T-helper 2 cell treated with Interferon-gamma antibody and Interleukin-4, amounts not matched to agents 5 μg/mL and 100 μg/mL, for 36 hours (primary cell): ENCODE results near the gene TTC27.
"Not testable (repeated sequence)": the region's sequence is repeated elsewhere in the genome, so short reads cannot be mapped to it uniquely, and the experiment has no call there.

ENCODE experiments used
- DNase-seq: peaks from one replicate; pipeline ENCODE4 v3.0.0; 2021; ENCODE audit warnings: low spot score
- H3K27ac Mint-ChIP-seq: one replicate; pipeline ENCODE4 v1.8.0; 2021; ENCODE audit warnings: mild to moderate bottlenecking, mixed read lengths
- H3K27me3 Mint-ChIP-seq: one replicate; pipeline ENCODE4 v1.8.0; 2021; ENCODE audit warnings: low read depth, mixed read lengths
- H3K36me3 Mint-ChIP-seq: one replicate; pipeline ENCODE4 v1.8.0; 2021; ENCODE audit warnings: low read depth, mixed read lengths
- H3K4me1 Mint-ChIP-seq: one replicate; pipeline ENCODE4 v1.8.0; 2021; ENCODE audit warnings: low read depth, mixed read lengths
- H3K4me3 Mint-ChIP-seq: one replicate; pipeline ENCODE4 v1.8.0; 2022; ENCODE audit warnings: mild to moderate bottlenecking, moderate library complexity, mixed read lengths
- H3K9me3 Mint-ChIP-seq: one replicate; pipeline ENCODE4 v1.8.0; 2021; ENCODE audit warnings: mixed read lengths

TTC27 gene

DNA sequence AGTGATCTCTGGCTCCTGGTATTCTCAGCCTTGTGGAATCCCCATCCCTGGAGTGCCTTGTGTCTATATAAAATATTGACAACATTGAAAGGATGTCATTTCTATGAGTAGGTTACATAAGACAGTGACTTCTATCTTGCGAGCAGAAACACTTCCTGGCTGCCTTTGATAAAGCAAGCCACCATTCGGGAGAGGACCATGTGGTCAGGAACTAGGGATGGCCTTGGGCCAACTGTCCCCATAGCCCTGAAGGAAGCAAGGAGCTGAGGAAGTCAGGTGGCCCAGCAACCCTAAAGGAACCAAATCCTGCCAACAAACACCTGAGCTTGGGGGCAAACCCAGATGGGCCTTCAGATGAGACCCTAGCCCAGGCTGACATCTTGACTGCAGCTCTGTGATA lies 205.9 kb downstream of the TTC27 start:
- H3K27me3 Mint-ChIP-seq, result no peaks in the 10 kb centered on the region
- H3K9me3 Mint-ChIP-seq, result no peaks in the 10 kb centered on the region
- no peak overlapping the region for H3K27ac Mint-ChIP-seq
- no peaks in the 10 kb centered on the region for H3K36me3 Mint-ChIP-seq
- no peak for DNase-seq
- peaks cover 6% of the 10 kb centered on the region for H3K4me1 Mint-ChIP-seq
- no peak overlapping the region for H3K4me3 Mint-ChIP-seq

DNA sequence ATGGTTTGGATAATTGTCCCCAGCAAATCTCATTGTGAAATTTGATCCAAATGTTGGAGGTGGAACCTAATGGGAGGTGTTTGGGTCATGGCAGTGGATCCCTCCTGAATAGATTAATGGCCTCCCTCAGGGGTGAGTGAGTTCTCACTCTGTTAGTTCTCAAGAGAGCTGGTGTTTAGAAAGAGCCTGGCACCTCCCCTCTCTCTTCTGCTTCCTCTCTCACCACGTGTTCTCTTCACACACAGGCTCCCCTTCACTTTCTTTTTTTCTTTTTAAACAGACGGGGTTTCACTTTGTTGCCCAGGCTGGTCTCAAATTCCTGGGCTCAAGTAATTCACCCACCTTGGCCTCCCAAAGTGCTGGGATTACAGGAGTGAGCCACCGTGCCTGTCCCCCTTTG lies 207.3 kb downstream of the TTC27 start:
- Mint-ChIP-seq H3K36me3 (no peaks in the 10 kb centered on the region), H3K4me3 (peak overlapping the region; percentile 54), H3K27me3 (no peaks in the 10 kb centered on the region), H3K27ac (no peak overlapping the region), H3K4me1 (peaks cover 6% of the 10 kb centered on the region), H3K9me3 (no peaks in the 10 kb centered on the region)
- no peak for DNase-seq

DNA sequence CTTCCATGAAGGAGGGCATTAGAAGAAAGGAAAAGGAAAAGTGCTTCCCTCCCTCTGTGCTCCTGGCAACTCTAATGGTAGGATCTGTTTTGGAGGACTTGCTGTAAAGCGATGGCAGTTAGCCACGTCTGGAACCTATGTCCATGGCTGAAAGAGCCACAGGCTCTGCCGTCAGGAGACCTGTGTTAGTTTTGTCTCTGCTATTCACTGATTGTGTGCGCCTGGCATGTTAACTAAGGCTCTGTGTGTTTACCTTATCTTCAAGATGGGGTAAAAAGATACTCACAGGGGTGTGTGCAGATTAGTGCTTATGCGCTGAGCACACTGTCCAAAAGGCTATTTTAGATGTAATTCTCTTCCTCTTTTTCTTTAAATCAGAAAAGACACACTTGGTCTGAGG lies 209.1 kb downstream of the TTC27 start:
- Mint-ChIP-seq H3K4me3 (no peak overlapping the region), H3K36me3 (no peaks in the 10 kb centered on the region), H3K9me3 (no peaks in the 10 kb centered on the region), H3K27ac (no peak overlapping the region), H3K4me1 (peaks cover 6% of the 10 kb centered on the region), H3K27me3 (no peaks in the 10 kb centered on the region)
- DNase-seq, result no peak

DNA sequence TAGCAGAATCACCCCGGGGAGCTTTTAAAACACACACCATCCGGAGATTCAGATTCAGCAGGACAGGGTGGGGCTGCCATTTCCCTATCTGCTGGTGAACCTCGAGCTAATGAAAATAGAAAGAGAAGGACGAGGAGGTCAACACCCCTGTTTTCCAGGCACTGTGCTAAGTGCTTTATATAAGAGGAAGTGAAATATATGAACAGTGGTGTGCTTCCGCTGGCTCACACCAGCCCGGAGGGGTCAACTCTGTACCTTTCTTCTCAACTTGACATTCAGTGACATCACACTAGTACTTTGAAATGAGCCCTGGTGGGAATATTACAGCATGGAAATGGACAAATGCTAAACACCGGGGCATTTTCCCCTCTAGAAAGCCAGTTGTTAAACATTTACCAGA lies 210.6 kb downstream of the TTC27 start:
- no peak for DNase-seq
- Mint-ChIP-seq H3K4me3 (no peak overlapping the region), H3K27me3 (no peaks in the 10 kb centered on the region), H3K4me1 (peaks cover 6% of the 10 kb centered on the region), H3K9me3 (no peaks in the 10 kb centered on the region), H3K27ac (no peak overlapping the region), H3K36me3 (no peaks in the 10 kb centered on the region)

DNA sequence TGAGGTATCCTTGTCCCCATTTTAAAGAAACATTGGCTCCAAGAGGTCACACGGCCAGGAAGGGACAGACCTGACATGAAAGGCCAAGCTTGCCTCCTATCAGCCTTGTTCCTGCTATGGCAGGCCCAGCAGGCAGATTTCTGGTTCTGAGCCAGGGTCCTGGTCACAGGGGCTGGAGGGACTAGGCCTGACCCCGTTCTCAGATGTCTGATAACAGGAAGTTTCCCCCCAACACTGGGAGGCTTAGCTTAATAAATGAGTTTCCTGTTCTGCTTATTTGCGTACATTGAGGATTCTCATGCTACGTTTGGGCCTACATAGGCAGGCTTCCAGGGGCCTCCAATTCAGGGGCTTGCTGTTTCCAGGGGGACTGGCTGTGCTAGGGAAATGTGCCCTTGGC lies 211.1 kb downstream of the TTC27 start:
- H3K9me3 Mint-ChIP-seq, result no peaks in the 10 kb centered on the region
- peaks cover 6% of the 10 kb centered on the region for H3K4me1 Mint-ChIP-seq
- DNase-seq, result no peak
- no peak overlapping the region for H3K4me3 Mint-ChIP-seq
- no peak overlapping the region for H3K27ac Mint-ChIP-seq
- H3K27me3 Mint-ChIP-seq, result no peaks in the 10 kb centered on the region
- no peaks in the 10 kb centered on the region for H3K36me3 Mint-ChIP-seq

DNA sequence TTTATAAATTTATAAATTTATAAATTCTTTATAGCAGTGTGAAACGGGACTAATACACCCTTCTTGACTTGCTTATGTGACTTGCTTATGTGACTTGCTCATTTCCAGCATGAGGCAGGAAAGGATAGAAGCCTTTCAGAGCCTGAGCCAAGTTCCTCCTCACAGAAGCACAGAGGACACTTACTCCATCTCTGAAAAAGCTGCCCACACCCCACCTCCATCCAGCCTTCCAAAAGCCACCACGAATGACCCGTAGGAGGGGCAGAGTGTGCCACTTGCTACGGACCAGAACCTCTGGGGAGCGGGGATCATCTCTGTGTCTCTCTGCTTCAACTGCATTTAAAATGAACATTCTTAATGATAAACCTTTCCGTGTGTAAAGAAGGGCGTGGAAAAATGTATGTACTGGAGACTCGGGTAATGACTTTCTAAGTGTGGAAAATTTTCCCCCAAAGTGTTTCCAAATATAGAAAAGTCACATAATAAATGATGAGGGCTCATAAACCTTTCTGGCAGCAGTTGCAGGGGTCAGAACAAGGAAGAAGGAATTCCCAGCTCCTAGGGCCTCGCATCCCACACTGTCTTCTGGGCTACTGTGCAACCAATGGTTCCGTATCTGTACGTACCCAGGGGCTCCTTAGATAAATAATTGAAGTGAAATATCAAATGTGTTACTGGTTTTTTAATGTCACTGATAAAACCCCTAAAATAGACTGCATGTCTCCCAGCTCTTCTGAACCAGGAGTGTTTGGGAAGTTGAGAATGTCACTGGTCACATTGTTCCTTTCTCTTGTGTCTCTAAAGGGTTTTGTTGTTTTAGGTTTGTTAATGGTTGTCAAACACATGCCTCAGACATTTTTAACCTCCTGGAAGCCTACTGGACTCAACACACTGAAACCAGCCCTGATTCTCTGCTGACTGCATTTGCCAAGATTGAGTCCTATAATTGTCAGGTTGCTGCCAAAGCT lies 214.4 kb downstream of the TTC27 start:
- H3K27ac Mint-ChIP-seq, result no peak overlapping the region
- no peaks in the 10 kb centered on the region for H3K9me3 Mint-ChIP-seq
- no peak for DNase-seq
- no peaks in the 10 kb centered on the region for H3K4me1 Mint-ChIP-seq
- H3K27me3 Mint-ChIP-seq, result no peaks in the 10 kb centered on the region
- H3K36me3 Mint-ChIP-seq, result no peaks in the 10 kb centered on the region
- H3K4me3 Mint-ChIP-seq, result no peak overlapping the region

DNA sequence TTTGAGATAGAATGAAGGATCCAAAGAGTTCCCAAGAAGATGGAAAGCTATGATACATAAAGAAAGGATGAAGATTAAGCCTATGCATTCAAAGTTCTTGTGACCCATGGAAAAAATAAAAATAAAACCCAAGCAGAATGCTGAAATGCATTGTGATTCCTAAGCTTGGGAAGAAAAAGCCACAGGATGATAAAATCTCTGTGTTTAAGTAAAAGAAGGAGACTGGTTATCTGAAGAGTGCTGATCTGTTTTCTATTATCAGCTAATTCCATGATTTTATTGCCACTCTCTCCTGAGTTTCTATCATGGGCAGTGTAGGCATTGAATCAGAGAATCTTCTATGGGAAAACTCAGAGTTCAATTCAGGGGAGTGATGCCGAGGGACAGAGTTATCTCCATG lies 215.8 kb downstream of the TTC27 start:
- H3K9me3 Mint-ChIP-seq, result no peaks in the 10 kb centered on the region
- H3K36me3 Mint-ChIP-seq, result no peaks in the 10 kb centered on the region
- no peak overlapping the region for H3K4me3 Mint-ChIP-seq
- no peak overlapping the region for H3K27ac Mint-ChIP-seq
- H3K27me3 Mint-ChIP-seq, result peaks cover 2% of the 10 kb centered on the region
- no peaks in the 10 kb centered on the region for H3K4me1 Mint-ChIP-seq
- no peak for DNase-seq

DNA sequence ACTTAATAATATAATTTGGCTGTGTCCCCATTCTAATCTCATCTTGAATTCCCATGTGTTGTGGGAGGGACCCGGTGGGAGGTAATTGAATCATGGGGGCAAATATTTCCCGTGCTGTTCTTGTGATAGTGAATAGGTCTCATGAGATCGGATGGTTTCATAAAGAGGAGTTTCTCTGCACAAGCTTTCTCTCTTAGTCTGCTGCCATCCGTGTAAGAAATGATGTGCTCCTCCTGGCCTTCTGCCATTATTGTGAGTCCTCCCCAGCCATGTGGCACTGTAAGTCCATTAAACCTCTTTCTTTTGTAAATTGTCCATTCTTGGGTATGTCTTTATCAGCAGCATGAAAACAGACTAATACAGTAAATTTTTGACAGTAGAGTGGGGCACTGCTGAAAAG lies 216.4 kb downstream of the TTC27 start:
- peaks cover 2% of the 10 kb centered on the region for H3K27me3 Mint-ChIP-seq
- H3K27ac Mint-ChIP-seq, result no peak overlapping the region
- no peaks in the 10 kb centered on the region for H3K4me1 Mint-ChIP-seq
- no peak for DNase-seq
- no peak overlapping the region for H3K4me3 Mint-ChIP-seq
- H3K9me3 Mint-ChIP-seq, result no peaks in the 10 kb centered on the region
- no peaks in the 10 kb centered on the region for H3K36me3 Mint-ChIP-seq

DNA sequence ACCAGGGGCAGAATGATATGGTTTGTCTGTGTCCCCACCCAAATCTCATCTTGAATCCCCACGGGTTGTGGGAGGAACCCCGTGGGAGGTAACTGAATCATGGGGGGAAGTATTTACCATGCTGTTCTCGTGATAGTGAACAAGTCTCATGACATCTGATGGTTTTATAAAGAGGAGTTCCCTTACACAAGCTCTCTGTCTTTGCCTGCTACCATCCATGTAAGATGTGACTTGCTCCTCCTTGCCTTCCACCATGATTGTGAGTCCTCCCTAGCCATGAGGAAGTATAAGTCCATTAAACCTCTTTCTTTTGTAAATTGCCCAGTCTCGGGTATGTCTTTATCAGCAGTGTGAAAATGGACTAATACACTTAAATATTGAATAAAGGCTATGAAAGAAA lies 218.4 kb downstream of the TTC27 start:
- H3K27me3 Mint-ChIP-seq, result not testable (repeated sequence)

DNA sequence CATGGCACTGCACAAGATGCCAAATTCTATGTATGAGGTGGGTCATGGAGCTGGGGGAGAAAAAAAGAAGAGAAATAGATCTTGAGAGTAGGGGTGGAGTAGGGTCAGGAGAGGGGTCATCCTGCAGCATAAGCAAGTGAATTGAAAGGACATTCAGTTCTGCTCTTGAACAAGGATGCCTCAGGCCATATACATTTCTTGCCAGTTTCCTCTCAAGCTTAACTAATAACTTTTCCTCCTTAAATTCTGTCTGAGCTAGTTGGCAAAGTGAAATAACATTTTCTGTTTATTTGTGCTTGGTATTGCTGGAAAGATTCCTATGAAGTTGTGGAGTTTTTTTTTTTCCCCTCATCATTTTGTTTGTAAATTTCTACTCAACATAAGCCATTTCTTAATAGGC lies 219.9 kb downstream of the TTC27 start:
- Mint-ChIP-seq H3K4me3 (no peak overlapping the region), H3K27ac (no peak overlapping the region), H3K9me3 (no peaks in the 10 kb centered on the region), H3K27me3 (peaks cover 2% of the 10 kb centered on the region), H3K4me1 (no peaks in the 10 kb centered on the region), H3K36me3 (no peaks in the 10 kb centered on the region)
- no peak for DNase-seq

More for the DNA sequence above, 218.4 kb downstream of the TTC27 start:
- not testable (repeated sequence) for H3K4me3 Mint-ChIP-seq, H3K9me3 Mint-ChIP-seq, H3K36me3 Mint-ChIP-seq, H3K27ac Mint-ChIP-seq, H3K4me1 Mint-ChIP-seq, DNase-seq

DNA sequence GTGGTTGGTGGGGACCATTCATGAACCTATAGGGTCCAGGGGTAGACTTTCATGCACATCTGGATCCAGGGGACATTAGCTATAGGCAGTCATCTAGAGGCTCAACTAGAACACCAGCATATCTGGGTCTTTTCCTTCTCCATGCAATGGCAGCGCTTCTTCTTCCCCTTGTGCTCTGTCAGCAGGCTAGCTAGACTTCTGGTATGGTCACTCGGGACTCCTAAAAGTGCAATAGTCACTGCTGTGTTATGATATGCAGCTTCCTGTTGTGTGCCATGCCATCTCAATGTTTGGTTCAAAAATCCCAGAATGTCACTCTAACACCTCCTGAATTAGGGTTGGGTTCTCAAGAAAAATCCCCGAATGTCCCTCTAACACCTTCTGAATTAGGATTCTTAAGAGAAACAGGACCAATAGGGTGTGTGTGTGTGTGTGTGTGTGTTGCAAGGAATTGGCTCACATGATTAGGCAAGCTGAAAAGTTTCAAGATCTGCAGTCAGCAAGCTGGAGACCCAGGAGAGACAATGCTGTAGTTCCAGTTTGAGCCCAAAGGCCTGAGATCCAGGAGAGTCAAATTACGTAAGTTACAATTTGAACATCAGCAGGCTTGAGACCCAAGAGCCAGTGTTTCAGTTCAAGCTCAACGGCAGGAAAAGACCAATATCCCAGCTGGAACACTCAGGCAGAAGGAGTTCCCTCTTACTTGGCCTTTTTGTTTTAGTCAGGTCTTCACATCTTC lies 221.8 kb downstream of the TTC27 start:
- H3K4me3 Mint-ChIP-seq, result no peak overlapping the region
- H3K27me3 Mint-ChIP-seq, result peaks cover 6% of the 10 kb centered on the region
- H3K27ac Mint-ChIP-seq, result no peak overlapping the region
- H3K36me3 Mint-ChIP-seq, result no peaks in the 10 kb centered on the region
- no peaks in the 10 kb centered on the region for H3K4me1 Mint-ChIP-seq
- H3K9me3 Mint-ChIP-seq, result no peaks in the 10 kb centered on the region
- DNase-seq, result no peak

DNA sequence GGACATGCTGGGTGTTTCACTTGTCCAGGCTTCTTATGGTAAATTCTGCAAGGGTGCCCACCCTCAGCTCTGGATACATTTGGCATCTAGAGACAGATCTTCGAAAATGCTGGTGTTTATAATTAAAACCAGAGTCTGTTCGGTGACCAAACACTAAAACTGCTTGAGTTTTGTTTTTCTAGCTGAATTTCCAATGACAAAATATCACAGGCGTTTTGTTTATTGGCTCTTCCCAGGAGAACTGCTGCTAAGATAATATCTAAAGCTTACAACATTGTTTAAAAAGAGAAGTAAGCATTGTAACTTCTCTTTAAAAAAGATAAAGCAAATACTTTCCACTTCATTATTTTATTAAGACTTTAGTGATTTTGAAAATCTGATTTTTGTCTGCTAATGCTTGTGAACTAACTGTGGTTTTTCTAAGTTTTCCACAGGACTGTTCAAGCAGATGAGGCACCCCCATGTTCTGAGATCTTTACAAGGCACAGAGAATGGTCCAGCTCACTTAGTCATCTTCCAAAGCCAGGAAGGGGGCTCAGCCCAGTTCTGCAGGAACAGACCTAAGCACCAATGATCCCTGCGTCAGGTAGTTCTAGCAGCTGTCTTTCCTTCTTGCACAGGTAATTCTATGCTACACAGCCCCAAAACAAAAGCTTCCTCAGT lies 224.1 kb downstream of the TTC27 start:
- Mint-ChIP-seq H3K36me3 (no peaks in the 10 kb centered on the region), H3K27ac (no peak overlapping the region), H3K27me3 (peaks cover 6% of the 10 kb centered on the region), H3K4me1 (no peaks in the 10 kb centered on the region), H3K4me3 (no peak overlapping the region), H3K9me3 (no peaks in the 10 kb centered on the region)
- DNase-seq, result no peak

DNA sequence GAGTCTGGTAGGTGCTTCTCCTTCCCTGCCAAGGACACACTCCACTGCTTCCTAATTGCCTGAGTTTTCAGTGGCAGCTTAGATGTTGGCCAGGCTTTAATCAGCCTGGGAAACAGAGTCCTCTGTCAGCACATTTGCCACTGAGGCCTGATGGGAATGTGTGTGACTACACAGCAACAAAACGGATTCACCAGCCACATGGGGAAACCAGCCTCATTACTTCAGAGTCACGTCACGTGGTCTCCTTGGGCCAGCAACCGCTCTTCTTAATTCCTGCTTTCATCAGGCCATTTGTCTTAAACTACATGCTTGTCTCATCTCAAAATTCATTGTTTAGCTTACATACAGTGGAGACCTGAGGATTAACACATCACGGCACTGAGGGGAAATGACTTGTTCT lies 225.0 kb downstream of the TTC27 start:
- Mint-ChIP-seq H3K36me3 (no peaks in the 10 kb centered on the region), H3K4me3 (no peak overlapping the region), H3K27me3 (peaks cover 6% of the 10 kb centered on the region), H3K27ac (no peak overlapping the region), H3K9me3 (no peaks in the 10 kb centered on the region), H3K4me1 (no peaks in the 10 kb centered on the region)
- DNase-seq, result no peak

DNA sequence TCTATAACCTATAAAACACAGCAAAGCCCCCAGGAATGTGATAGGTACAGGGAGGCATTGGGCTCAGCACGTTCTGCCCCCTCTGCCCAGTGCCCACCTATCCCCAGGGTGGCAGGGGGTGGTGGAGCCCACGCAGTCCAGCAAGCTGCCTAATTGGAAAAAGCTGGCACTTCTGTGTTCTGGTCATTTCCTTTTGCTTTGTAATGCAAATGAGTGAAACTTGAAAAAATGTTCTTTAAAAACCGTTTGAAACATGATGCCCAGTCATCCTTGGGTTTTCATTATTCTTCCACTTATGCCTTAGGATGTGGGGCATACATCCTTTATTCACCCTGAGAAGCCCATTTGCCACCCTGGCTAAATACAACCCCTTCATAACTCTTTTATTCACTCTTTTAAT lies 229.0 kb downstream of the TTC27 start:
- Mint-ChIP-seq H3K4me1 (no peaks in the 10 kb centered on the region), H3K27ac (no peak overlapping the region), H3K36me3 (no peaks in the 10 kb centered on the region), H3K4me3 (no peak overlapping the region), H3K9me3 (no peaks in the 10 kb centered on the region), H3K27me3 (peaks cover 9% of the 10 kb centered on the region)
- DNase-seq, result no peak
